HepG2 (cell line): Measurements from ENCODE around the gene SDC3. TPM values are rescaled to one million over a fixed set of nuclear protein-coding genes. Genes with fewer than 3 reads are reported as not detected.

Experiments
- ATAC-seq: fragments of 200-7000 bp; cut with Tn5 transposase; 3 replicates; pipeline ENCODE4 v1.9.1; 2020; ENCODE audit warnings: mild to moderate bottlenecking, moderate library complexity
- BruUV-seq: library from RNA; stranded (reverse); fragments of 400-500 nt; replicated peaks from 2 replicates; lab custom pipeline; 2021; lab: Mats Ljungman, UMichigan
- CTCF ChIA-PET: fragments of 300-600 bp; formaldehyde crosslinking; extraction: SDS; loops from one replicate; lab custom pipeline; 2021; ENCODE audit warnings: low total read pairs, inconsistent platforms, low intra/inter-chr PET ratio; lab: Yijun Ruan, JAX
- POLR2A ChIA-PET: fragments of 350-600 bp; sonication (Branson Sonifier 250); formaldehyde crosslinking; loops from one replicate; lab custom pipeline; 2020; ENCODE audit warnings: antibody characterized with exemption, inconsistent platforms; lab: Yijun Ruan, JAX
- DNase-seq: peaks from one replicate; pipeline ENCODE4 v3.0.0-alpha.2; 2015; ENCODE audit warnings: low spot score
- FAIRE-seq: peaks from 3 replicates; lab custom pipeline; 2011; peaks lifted over from hg19 to GRCh38; lab: Jason Lieb, UNC
- H2AFZ ChIP-seq: one replicate; pipeline ENCODE4 v1.6.1; 2011; ENCODE audit warnings: low read length, inconsistent platforms
- H3K27ac ChIP-seq: fragments of 300-600 bp; 3 replicates; pipeline ENCODE4 v1.8.0; 2011; ENCODE audit warnings: mixed run types, mild to moderate bottlenecking, mixed read lengths, low read length, inconsistent platforms; ENCODE audit not compliant: insufficient read depth; ENCODE audit errors: extremely low read length
- H3K27me3 ChIP-seq, 2 experiments: fragments of 200-600 bp in 1 of 2; 2 replicates in 1 of 2; 3 replicates in 1 of 2; pipeline versions ENCODE4 v1.6.0 to v1.8.0; 2011; ENCODE audit warnings: low read length in 2 of 2, mild to moderate bottlenecking in 2 of 2, moderate library complexity in 2 of 2, inconsistent platforms in 1 of 2; ENCODE audit not compliant: insufficient read depth in 2 of 2, control insufficient read depth in 1 of 2
- H3K36me3 ChIP-seq, 2 experiments: fragments of 200-600 bp in 1 of 2; replicated peaks in 1 of 2; 2 replicates in 1 of 2; 3 replicates in 1 of 2; pipeline versions ENCODE4 v1.5.1 to v1.8.0; 2011; ENCODE audit warnings: low read length in 2 of 2, inconsistent platforms in 1 of 2; ENCODE audit not compliant: insufficient read depth in 2 of 2, control insufficient read depth in 1 of 2
- H3K4me1 ChIP-seq: 2 replicates; pipeline ENCODE4 v1.5.1; 2012; ENCODE audit warnings: low read length, inconsistent platforms; ENCODE audit not compliant: insufficient read depth
- H3K4me2 ChIP-seq: 2 replicates; pipeline ENCODE4 v1.6.0; 2011; ENCODE audit warnings: low read depth, low read length, inconsistent platforms
- H3K4me3 ChIP-seq, 3 experiments: fragments of 200-600 bp in 1 of 3; sonication (generic), shearing (Covaris generic) in 1 of 3; replicated peaks in 1 of 3; 2 replicates each; pipeline ENCODE4 v1.5.1; 2011 to 2016; ENCODE audit warnings: low read length in 3 of 3, inconsistent platforms in 2 of 3, low read depth in 2 of 3, mild to moderate bottlenecking in 2 of 3, control low read depth in 1 of 3, mixed read lengths in 1 of 3; ENCODE audit not compliant: insufficient read depth in 1 of 3
- H3K79me2 ChIP-seq: one replicate; pipeline ENCODE4 v1.6.1; 2011; ENCODE audit warnings: low read length, inconsistent platforms; ENCODE audit not compliant: insufficient read depth
- H3K9ac ChIP-seq: 2 replicates; pipeline ENCODE4 v1.6.0; 2011; ENCODE audit warnings: mild to moderate bottlenecking, low read depth, low read length, inconsistent platforms; ENCODE audit not compliant: insufficient read depth
- H3K9me3 ChIP-seq: 2 replicates; pipeline ENCODE4 v1.5.1; 2012; ENCODE audit warnings: mild to moderate bottlenecking, low read length
- H4K20me1 ChIP-seq: 2 replicates; pipeline ENCODE4 v1.6.0; 2011; ENCODE audit warnings: inconsistent platforms, mild to moderate bottlenecking, low read length, moderate library complexity; ENCODE audit not compliant: insufficient read depth
- BCL6 ChIP-seq: IDR thresholded peaks from 2 replicates; pipeline ENCODE4 v1.6.1; 2016; ENCODE audit warnings: missing genetic modification reagents, missing compliant biosample characterization
- BRF2 ChIP-seq: sonication (generic); formaldehyde crosslinking; IDR thresholded peaks from 2 replicates; pipeline ENCODE4 v1.8.1; 2022; ENCODE audit warnings: mild to moderate bottlenecking, missing genetic modification reagents
- ETV5 ChIP-seq: IDR thresholded peaks from 2 replicates; pipeline ENCODE4 v1.6.1; 2018; ENCODE audit warnings: missing biosample characterization, missing genetic modification reagents, inconsistent platforms, borderline replicate concordance
- NONO ChIP-seq, 2 experiments: fragments of 450-650 bp in 1 of 2; sonication (generic) in 1 of 2; formaldehyde crosslinking in 1 of 2; IDR thresholded peaks in 1 of 2; conservative IDR thresholded peaks in 1 of 2; 2 replicates each; pipeline versions ENCODE4 v1.6.1 to v1.8.0; 2017 to 2022; ENCODE audit warnings: mild to moderate bottlenecking in 1 of 2, missing genetic modification reagents in 1 of 2, moderate library complexity in 1 of 2
- PHB2 ChIP-seq: fragments of 450-650 bp; IDR thresholded peaks from 2 replicates; pipeline ENCODE4 v1.6.1; 2018; ENCODE audit not compliant: partially characterized antibody
- POGK ChIP-seq: sonication (generic); formaldehyde crosslinking; conservative IDR thresholded peaks from 2 replicates; pipeline ENCODE4 v1.8.0; 2022; ENCODE audit warnings: mild to moderate bottlenecking, moderate library complexity, missing genetic modification reagents
- SKIL ChIP-seq: sonication (generic); formaldehyde crosslinking; IDR thresholded peaks from 2 replicates; pipeline ENCODE4 v1.8.0; 2022; ENCODE audit warnings: missing genetic modification reagents, mild to moderate bottlenecking, moderate library complexity, borderline replicate concordance
- TBX3 ChIP-seq: fragments of 450-650 bp; IDR thresholded peaks from 2 replicates; pipeline ENCODE4 v1.6.1; 2017; ENCODE audit warnings: antibody characterized with exemption, mild to moderate bottlenecking, inconsistent platforms, borderline replicate concordance
- ZFP36 ChIP-seq: fragments of 150-350 bp; IDR thresholded peaks from 2 replicates; pipeline ENCODE4 v1.6.1; 2018; ENCODE audit warnings: borderline replicate concordance, low read length, low read depth; ENCODE audit not compliant: partially characterized antibody
- ZNF570 ChIP-seq: sonication (generic); formaldehyde crosslinking; IDR thresholded peaks from 2 replicates; pipeline ENCODE4 v1.4.0; 2020; ENCODE audit warnings: mild to moderate bottlenecking, missing genetic modification reagents, borderline replicate concordance
- ZNF580 ChIP-seq: IDR thresholded peaks from 2 replicates; pipeline ENCODE4 v1.6.1; 2016; ENCODE audit warnings: low read depth, borderline replicate concordance
- ZNF772 ChIP-seq: sonication (generic); formaldehyde crosslinking; IDR thresholded peaks from 2 replicates; pipeline ENCODE4 v1.5.0; 2020; ENCODE audit warnings: mild to moderate bottlenecking, missing genetic modification reagents
- ZXDC ChIP-seq: sonication (generic); formaldehyde crosslinking; IDR thresholded peaks from 2 replicates; pipeline ENCODE4 v1.5.0; 2020; ENCODE audit warnings: mild to moderate bottlenecking, missing genetic modification reagents
- WGBS: methylation state at CpG from one replicate; pipeline ENCODE4 v1.1.6; 2017; ENCODE audit warnings: low lambda C conversion rate; 5-methylcytosine and 5-hydroxymethylcytosine counted together
- in situ Hi-C: cut with HindIII; loops from 2 replicates; pipeline ENCODE4 v1.10.0; 2017; ENCODE audit warnings: low pct_unique_long_range_greater_than_20kb; ENCODE audit not compliant: extremely low pct_ligation_motif_present
- intact Hi-C: fragments of 100-400 bp; cut with micrococcal nuclease; formaldehyde crosslinking; loops from one replicate; pipeline ENCODE4 v1.10.0; 2022; ENCODE audit not compliant: unreplicated experiment
- polyA plus RNA-seq, 8 experiments: library from polyadenylated mRNA; depleted of rRNA in 3 of 8; stranded (reverse) in 7 of 8; unstranded in 1 of 8; fragments of >200 nt; fragmentation: Illumina TruSeq in 4 of 8; extraction: Trizol in 4 of 8; gene quantifications; 2 replicates each; pipeline versions ENCODE4 v1.2.1 to v1.2.3, GENCODE V29; 2011 to 2016; ENCODE audit warnings: low read depth in 4 of 8, missing spikeins in 1 of 8, mixed read lengths in 1 of 8; ENCODE audit not compliant: insufficient read depth in 1 of 8
- total RNA-seq, 5 experiments: library from RNA; depleted of rRNA; stranded (reverse); fragments of >200 nt; fragmentation: Illumina TruSeq; extraction: Trizol; gene quantifications; 2 replicates each; pipeline ENCODE4 v1.2.3, GENCODE V29; 2016; ENCODE audit warnings: low read depth in 1 of 5

SDC3 gene
- total and polyA plus RNA-seq, 2 of the 13 experiments (the other 11 are each of a cell fraction or from before 2014, with no cell fraction given) = 0.49 to 0.84 TPM

GRCh38 chr1:30934613-30935012, 26.1 kb upstream of the SDC3 start:
- CTCF ChIA-PET = no interaction called here
- Histone ChIP-seq H3K27ac (peak overlapping the region; percentile 39), H3K9me3 (no peaks in the 10 kb centered on the region), H4K20me1 (peaks cover 21% of the 10 kb centered on the region), H3K4me3 (no peak overlapping the region), H3K36me3 (peaks cover 34 to 56% of the 10 kb centered on the region in 2 experiments), H3K9ac (no peak overlapping the region), H2AFZ (no peak overlapping the region), H3K4me1 (peaks cover 31% of the 10 kb centered on the region), H3K4me2 (no peak overlapping the region), H3K27me3 (no peaks in the 10 kb centered on the region), H3K79me2 (no peaks in the 10 kb centered on the region)
- WGBS = 82% methylated on average over 3 of the region's 3 CpGs
- no peak for DNase-seq
- in situ Hi-C loops = no loop called here
- no TSS peak for BruUV-seq
- ATAC-seq = no peak; the same call in 2 of the 3 replicates
- POLR2A ChIA-PET = interaction anchor here (1.0 kb wide), 1 partner anchor 9 kb away, joined by 4 read pairs; no protein-coding TSS in a partner anchor
- peak; percentile 52 for FAIRE-seq
- intact Hi-C loops = no loop called here
- TF ChIP-seq ZNF570 (CRISPR knock-in tag) = no peak
- no peak for TF ChIP-seq ZXDC (CRISPR knock-in tag)
- TF ChIP-seq BRF2 = no peak
- TF ChIP-seq ZNF772 = no peak
- TF ChIP-seq ETV5 (CRISPR knock-in tag) = no peak
- no peak for TF ChIP-seq ZNF580
- TF ChIP-seq SKIL (CRISPR knock-in tag) = no peak
- TF ChIP-seq PHB2 = no peak
- TF ChIP-seq NONO (IDR thresholded peaks at IDR 0.05) = no peak
- TF ChIP-seq NONO (CRISPR knock-in tag; conservative IDR thresholded peaks at IDR 0.05) = no peak
- TF ChIP-seq ZFP36 = no peak
- no peak for TF ChIP-seq BCL6 (CRISPR knock-in tag)
- no peak for TF ChIP-seq POGK (CRISPR knock-in tag)
- TF ChIP-seq TBX3 = no peak
